Thoracic aorta endothelial cell (primary cell): ENCODE measurements around the gene MGAT2. TPM values are rescaled to one million over a fixed set of nuclear protein-coding genes. Genes with fewer than 3 reads are reported as not detected.

Source experiments
- small RNA-seq: library from RNA; depleted of rRNA; stranded (forward); fragments of <200 nt; gene quantifications from one replicate; pipeline ENCODE3, GENCODE V24; 2012
- total RNA-seq: library from RNA; depleted of rRNA; stranded (reverse); fragments of >200 nt; gene quantifications from 2 replicates; pipeline ENCODE4 v1.2.3, GENCODE V29; 2012

Gene MGAT2
- 120 and 126 TPM in 2 replicates for total RNA-seq

GRCh38 chr14:49620182-49621113, at the start of gene MGAT2, which contains the start of gene RPL36AL:
MGAT2 (plus strand) TSS chr14:49620799; CDS start chr14:49621269, 470 bp downstream.
RPL36AL (minus strand) TSS chr14:49620626; CDS start chr14:49619104, 1,522 bp downstream.

DNA sequence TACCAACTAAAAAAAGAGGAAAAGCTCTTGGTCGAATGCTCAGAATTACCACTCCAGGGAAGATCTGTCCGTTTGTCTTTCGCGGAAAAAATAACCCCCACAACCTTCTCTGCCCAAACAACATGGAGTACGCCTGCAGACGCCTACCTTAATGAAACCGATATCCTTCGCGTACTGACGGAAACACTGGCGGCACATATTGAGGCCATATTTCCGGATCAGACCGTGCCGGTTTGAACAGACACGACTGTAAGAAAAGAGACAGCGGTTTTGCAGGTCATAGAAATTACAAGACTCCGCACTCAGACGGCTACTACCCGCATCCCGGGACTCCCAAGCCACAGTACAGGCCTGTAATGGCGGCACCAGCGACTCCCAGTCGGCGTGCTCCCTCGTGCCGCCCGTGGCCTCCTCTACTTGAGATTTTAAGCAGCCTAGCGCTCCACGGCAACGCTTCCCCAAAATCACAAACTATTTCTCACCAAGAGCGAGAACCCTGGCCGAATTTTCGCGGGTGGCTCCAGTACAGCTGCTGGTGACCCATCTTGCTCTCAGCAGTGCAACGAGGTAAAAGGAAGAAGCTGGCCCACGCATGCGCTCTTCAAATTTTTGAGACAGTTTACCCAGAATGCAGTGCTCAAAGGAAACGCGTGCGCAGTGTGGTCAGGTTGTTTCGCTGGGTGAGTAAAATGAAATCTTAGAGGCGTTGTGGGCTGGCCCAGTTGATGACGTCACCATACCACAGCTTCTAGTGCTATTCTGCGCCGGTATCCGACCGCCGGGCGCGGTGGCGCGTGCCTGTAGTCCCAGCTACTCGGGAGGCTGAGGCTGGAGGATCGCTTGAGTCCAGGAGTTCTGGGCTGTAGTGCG, 34.6 kb upstream of the MGAT2 start, which contains the start of gene RPS29:
Gene RPS29, minus strand, starts transcription at position 578 of the 870 bp plus-strand sequence. Its CDS starts 34 bp downstream, at position 544.

DNA sequence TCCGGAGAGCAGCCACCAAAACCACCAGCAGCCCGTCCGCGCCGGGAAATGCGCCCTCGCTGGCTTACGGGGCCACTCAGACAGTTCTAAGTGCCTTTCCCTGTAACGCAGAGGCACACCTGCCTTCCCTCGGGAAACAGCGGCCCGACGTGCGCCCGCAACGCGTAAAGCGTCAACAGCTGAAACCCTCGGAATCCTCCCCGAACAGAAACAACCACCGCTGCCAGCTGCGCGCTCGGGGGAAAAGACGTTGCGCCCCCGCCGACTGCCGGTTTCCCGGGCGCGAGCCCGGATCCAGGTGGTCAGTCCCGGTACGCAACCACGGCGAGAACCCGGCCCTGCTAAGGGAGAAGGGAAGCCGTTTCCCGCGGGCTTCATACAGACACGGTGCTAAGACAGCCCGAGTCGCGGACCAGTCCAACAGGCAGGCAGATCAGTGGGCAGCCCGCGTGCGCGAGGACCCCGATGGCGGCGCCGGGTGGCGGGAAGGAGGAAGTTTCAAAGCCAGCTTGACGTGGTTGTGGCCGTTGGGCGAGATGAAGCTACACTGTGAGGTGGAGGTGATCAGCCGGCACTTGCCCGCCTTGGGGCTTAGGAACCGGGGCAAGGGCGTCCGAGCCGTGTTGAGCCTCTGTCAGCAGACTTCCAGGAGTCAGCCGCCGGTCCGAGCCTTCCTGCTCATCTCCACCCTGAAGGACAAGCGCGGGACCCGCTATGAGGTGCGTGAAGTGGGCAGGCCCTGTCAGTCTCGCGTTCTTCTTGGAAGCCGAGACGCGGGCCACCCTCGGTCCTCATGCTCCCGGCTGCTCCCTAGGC, 21.9 kb upstream of the MGAT2 start, which contains the start of gene LRR1:
Gene LRR1, plus strand, starts transcription at position 456 of the 816 bp plus-strand sequence. Its CDS starts 81 bp downstream, at position 537.

DNA sequence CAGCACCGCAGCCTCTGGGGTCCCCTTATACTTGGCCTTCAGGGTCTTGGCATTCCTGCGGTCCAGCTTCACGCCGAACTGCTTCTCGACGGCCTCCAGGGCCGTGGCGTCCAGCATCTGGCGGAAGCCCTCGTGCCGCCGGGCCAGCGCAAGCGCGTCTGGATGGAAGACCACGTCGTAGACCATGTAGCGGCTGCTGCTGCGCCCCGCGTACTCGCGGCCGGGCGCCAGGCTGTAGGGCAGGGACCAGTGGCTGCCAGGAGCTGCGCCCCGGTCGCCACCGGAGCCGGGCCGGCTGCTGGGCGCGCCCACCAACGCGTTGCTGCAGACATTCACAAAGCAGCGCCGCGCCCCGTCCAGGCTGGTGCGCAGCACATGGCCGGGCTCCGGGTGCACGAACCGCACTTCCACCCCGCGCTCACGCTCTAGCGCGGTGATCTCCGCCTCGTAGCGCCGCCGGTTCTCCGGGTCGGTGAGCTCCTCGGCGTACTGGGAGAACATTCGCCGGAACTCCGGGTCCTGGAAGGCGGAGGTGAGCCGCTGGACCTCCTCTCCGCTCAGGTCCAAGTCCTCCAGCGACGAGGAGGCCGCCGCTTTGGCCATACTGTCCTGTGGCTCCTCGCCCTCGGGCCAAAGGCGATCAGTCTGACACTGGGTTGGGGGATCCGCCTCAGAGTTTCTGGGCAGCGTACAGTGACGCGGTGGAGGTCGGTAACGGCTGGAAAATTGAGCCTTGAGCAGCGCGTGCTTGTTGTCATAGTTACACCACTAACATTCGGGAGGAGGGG, 14.1 kb downstream of the MGAT2 start, which contains the start of gene DNAAF2:
Gene DNAAF2, minus strand, starts transcription at position 698 of the 788 bp plus-strand sequence. Its CDS starts 95 bp downstream, at position 603.

Small RNA genes lying within 50 kb of the gene (small RNA-seq; reads per million reads assigned to genes)
- gene AL139099.3 (not detected), gene AL139099.4 (not detected), gene RF00019 (not detected)

Other genes with a start within 250 kb of the MGAT2 start
- 3,755 and 4,418 TPM in 2 replicates for gene RPS29, start 34.4 kb upstream of the MGAT2 start, total RNA-seq
- gene LRR1, start 21.9 kb upstream of the MGAT2 start, total RNA-seq = 38.3 and 41.9 TPM in 2 replicates
- 201 and 231 TPM in 2 replicates for gene RPL36AL, start 173 bp upstream of the MGAT2 start, total RNA-seq
- 11.3 and 11.7 TPM in 2 replicates for gene DNAAF2, start 14.4 kb downstream of the MGAT2 start, total RNA-seq
- gene POLE2, start 67.4 kb downstream of the MGAT2 start, total RNA-seq = 30.1 and 36.5 TPM in 2 replicates
- gene KLHDC1, start 72.3 kb downstream of the MGAT2 start, total RNA-seq = 2.0 and 2.4 TPM in 2 replicates
- 42.1 and 43.0 TPM in 2 replicates for gene KLHDC2, start 147.4 kb downstream of the MGAT2 start, total RNA-seq
- gene NEMF, start 232.0 kb downstream of the MGAT2 start, total RNA-seq = 87.4 and 94.0 TPM in 2 replicates